HFF-Myc (cell line): ENCODE measurements around the gene DYNC1I1.

ENCODE experiments used
- DNase-seq: peaks from one replicate; pipeline ENCODE4 v3.0.0-alpha.2; 2011; ENCODE audit warnings: low read depth; ENCODE audit errors: extremely low read depth
- H3K4me3 ChIP-seq: replicated peaks from 2 replicates; pipeline ENCODE4 v1.5.1; 2011; ENCODE audit warnings: low read depth, mild to moderate bottlenecking, control low read depth, low read length
- TF ChIP-seq, protein P1 (sequence below): IDR thresholded peaks from 2 replicates; pipeline ENCODE4 v1.5.1; 2012; ENCODE audit warnings: mild to moderate bottlenecking, low read depth, low read length, control low read depth; ENCODE audit errors: missing control alignments

Gene DYNC1I1

GRCh38 chr7:96023387-96023786, 251.0 kb downstream of the DYNC1I1 start:
- no peak for DNase-seq
- TF ChIP-seq, protein P1, sequence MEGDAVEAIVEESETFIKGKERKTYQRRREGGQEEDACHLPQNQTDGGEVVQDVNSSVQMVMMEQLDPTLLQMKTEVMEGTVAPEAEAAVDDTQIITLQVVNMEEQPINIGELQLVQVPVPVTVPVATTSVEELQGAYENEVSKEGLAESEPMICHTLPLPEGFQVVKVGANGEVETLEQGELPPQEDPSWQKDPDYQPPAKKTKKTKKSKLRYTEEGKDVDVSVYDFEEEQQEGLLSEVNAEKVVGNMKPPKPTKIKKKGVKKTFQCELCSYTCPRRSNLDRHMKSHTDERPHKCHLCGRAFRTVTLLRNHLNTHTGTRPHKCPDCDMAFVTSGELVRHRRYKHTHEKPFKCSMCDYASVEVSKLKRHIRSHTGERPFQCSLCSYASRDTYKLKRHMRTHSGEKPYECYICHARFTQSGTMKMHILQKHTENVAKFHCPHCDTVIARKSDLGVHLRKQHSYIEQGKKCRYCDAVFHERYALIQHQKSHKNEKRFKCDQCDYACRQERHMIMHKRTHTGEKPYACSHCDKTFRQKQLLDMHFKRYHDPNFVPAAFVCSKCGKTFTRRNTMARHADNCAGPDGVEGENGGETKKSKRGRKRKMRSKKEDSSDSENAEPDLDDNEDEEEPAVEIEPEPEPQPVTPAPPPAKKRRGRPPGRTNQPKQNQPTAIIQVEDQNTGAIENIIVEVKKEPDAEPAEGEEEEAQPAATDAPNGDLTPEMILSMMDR = no peak

GRCh38 chr7:96026010-96026409, 253.7 kb downstream of the DYNC1I1 start:
- DNase-seq = no peak
- TF ChIP-seq, protein P1 = no peak
- H3K4me3 ChIP-seq = no peak overlapping the region

More at GRCh38 chr7:96023387-96023786, 251.0 kb downstream of the DYNC1I1 start:
- H3K4me3 ChIP-seq = no peak overlapping the region

DNA sequence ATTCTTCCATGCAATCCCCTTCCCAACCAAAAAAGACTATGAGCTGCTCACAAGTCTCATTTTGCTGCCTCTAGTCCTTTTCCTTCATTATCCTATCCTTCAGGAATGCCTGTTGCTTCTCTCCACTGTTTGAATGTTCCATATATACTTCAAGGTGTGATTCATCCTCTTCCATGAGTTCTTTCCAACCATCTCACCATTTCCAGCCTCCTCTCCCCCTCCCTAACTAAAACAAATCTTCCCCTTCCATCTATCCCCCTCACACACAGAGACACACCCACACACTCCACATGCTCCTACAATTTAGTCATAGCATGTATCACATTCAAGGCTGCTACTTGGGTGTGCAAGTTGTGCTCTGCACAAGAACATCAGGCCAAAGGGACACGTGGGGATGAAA, 254.3 kb downstream of the DYNC1I1 start:
- TF ChIP-seq, protein P1 = no peak
- H3K4me3 ChIP-seq = no peak overlapping the region
- DNase-seq = no peak

DNA sequence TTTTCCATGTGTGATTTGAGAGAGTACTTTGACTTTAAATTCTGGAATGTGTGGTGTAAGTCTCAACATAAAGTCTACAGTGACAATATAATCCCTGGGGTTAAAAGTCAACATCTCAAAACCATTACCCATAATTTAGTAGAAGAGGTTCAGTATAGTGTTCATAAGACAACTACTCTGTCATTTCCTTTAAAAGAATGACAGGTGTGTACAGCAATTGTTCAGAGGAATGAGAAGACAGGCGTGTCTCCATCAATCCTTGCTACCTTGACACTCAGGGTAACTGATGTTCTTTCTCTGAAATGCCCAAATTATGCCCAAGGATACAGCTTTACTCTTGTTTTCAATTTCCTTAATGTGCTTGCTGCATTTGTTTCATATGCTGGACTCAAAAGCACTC, 256.4 kb downstream of the DYNC1I1 start:
- no peak for DNase-seq
- TF ChIP-seq, protein P1 = no peak
- no peak overlapping the region for H3K4me3 ChIP-seq

DNA sequence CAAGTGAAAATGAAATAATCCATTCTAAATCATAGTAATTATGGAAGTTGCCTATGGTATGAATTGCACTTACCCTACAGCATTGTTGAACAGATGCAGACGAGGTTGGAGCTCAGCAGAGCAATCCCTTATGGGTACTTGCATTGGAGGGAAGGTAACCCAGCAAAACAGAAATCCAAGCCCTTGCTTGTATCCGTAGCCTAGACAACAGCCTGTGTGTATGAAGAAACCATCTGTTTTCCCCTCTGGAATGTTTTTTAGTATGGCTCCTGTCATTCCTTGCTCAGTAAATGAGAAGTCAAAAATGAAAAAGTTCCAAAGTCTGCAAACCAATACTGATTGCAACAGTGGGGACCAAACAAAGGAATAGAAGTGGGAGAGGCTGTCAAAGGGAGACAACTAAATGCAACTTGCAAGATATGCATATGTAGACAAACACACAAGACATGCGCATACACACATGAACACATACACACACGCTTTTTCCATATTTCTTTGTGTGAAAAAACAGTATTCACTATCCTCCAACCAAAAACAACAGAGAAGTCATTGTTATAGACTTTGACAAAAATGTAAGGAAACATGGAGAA, 260.8 kb downstream of the DYNC1I1 start:
- no peak for DNase-seq
- no peak overlapping the region for H3K4me3 ChIP-seq
- TF ChIP-seq, protein P1 = no peak

GRCh38 chr7:96034940-96035727, 262.8 kb downstream of the DYNC1I1 start:
- TF ChIP-seq, protein P1 = no peak
- H3K4me3 ChIP-seq = no peak overlapping the region
- DNase-seq = no peak
